ENCODE results near the gene PHACTR3.

The PHACTR3 gene

GRCh38 chr20:59731376-59731775, 127.0 kb downstream of the PHACTR3 start:
- DNase-seq (ENCODE audit: low read depth) = no peak

GRCh38 chr20:59733351-59733750, 129.0 kb downstream of the PHACTR3 start:
- no peak for DNase-seq (ENCODE audit: low read depth)

GRCh38 chr20:59735486-59735885, 131.1 kb downstream of the PHACTR3 start:
- DNase-seq (ENCODE audit: low read depth) = no peak

DNA sequence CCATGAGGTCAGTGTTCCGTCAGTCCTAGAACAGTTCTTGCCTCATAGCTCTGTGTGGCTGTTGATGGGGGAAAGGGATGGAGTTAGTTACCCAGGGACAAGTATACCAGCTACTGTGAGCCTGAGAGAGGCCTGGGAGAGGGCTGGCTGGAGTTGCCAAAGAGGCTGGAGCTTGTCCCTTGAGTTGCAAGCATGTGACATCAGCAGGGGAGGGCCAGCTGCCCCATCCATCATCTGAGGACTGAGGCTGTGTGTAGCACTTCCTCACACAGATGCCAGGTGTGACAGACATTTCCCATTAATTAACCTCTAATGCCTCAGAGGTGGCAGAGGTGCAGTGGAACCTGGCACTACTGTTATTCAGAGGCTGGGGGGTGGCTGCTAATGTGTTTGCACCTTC, 131.6 kb downstream of the PHACTR3 start:
- no peak for DNase-seq (ENCODE audit: low read depth)

DNA sequence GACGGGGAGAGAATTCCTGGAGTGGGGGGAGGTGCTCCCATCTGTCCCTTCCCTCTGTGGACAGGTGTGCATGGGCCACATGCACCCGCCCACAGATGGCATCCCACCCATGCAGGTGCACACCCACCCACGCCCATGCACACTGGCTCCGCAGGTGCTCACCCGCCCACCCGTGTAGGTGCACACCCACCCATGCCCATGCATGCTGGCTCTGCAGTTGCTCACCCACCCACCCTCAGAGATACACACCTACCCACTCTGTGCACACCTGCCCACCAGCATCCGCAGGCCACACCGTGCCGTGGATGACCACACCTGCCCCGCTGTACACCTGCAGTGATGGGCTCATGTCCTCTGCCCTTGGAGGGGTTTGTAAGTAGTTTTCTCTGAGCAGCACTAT, 132.0 kb downstream of the PHACTR3 start:
- no peak for DNase-seq (ENCODE audit: low read depth)

DNA sequence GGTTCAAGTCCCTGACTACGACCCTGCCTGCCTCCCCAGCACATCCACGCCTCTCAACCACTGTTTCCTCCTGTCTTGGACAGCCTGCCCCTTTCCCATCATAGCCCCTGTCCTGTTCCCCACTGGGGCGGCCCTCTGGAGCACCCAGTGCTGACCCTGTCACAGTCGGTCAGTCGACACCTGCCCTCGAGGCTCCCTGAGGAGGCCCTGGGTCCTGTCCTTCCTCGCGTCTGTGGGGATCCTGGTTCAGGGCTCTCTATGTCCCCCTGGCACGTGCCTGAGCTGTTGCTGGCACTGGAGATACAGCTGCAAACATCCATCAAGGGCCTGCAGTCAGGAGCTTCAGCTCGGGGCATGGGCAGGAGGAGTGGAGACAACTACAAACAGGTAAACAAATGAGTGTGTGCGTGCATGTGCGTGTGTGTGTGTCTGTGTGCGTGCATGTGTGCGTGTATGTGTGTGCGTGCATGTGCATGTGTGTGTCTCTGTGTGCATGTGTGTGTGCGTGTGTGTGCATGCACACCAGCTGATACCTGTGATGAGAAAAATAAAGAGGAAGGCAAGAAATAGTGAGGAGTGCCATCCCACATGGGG, 132.8 kb downstream of the PHACTR3 start:
- no peak for DNase-seq (ENCODE audit: low read depth)

- no peak for DNase-seq (ENCODE audit: low read depth)
Measured at GRCh38 chr20:59737816-59738215, 133.5 kb downstream of the PHACTR3 start.

- DNase-seq (ENCODE audit: low read depth) = no peak
Measured at GRCh38 chr20:59738851-59739250, 134.5 kb downstream of the PHACTR3 start.

DNA sequence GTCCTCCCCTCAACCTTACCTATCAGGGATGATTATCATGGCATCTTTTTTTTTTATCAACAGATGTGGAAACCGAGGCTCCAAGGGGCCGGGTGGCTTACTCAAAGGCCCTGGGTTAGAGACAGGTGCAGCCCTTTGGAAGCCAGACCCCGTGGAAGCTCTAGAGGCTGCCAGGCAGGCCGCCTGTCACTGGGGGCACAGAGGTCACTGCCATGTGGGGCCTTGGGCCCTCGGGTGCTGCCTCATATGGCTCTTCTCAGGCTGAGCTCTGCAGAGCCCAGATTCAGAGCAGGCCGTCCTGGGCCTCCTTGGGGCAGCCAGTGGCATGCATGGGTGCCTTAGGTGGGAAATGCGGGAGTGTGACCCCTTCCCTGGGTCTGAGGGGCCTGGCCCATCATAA, 136.3 kb downstream of the PHACTR3 start:
- DNase-seq (ENCODE audit: low read depth) = no peak

- DNase-seq (ENCODE audit: low read depth) = no peak
Measured at GRCh38 chr20:59741073-59741472, 136.7 kb downstream of the PHACTR3 start.

DNA sequence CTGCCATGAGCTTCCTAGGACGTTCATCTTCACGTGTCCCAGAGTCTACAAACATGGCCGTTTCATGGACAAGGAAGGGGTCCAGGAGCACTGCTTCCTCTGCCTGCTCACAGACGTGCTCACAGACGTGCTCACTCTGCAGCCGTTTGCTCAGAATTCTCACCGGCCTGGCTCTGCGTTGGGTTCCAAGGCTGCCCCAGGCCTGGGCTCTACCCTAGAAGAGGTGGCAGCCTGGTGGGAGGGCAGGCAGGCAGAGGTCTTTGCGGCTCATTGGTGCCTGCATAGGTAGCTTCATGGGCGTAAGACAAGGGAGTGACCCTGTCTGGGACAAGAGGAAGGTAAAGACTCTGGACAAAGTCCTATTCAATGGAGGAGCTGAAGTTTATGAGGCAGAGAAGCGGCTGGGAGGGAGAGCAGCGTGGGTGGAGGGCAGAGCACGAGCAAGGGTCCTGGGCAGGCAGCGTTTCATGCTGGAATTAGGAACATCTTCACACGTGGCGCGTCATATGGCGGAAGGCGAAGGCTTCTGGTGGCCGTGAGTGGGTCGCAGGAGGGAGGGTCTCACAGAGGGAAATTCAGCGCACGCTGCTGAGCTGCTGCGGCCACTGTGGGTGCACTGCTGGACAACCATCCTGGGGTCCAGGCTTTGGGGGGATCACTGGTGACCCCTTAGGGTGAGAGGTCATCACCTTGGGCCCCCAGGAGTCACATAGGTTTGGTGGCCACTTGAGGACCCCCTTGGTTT, 138.2 kb downstream of the PHACTR3 start:
- no peak for DNase-seq (ENCODE audit: low read depth)

DNA sequence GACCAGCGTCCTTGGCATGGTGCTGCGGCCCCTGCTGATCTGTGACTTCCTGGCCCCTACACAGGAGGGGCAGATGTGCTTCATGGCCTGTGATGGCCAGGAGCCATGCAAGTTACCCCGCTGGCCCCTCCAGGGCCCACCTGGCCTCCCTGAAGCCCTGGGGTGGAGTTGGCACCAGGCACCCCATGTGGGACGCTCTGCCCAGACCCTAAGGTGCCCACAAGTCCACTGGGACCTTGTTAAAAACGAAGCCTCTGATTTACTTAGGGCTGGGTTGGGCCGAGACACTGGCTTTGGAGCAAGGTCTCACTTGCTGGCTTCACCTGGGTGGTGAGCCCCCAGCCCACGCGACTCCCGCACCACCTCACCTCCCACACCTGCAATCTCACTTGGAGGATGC, 139.0 kb downstream of the PHACTR3 start:
- DNase-seq (ENCODE audit: low read depth) = no peak

- no peak for DNase-seq (ENCODE audit: low read depth)
Measured at GRCh38 chr20:59743767-59744485, 139.6 kb downstream of the PHACTR3 start.

- no peak for DNase-seq (ENCODE audit: low read depth)
Measured at GRCh38 chr20:59744756-59745155, 140.4 kb downstream of the PHACTR3 start.

- no peak for DNase-seq (ENCODE audit: low read depth)
Measured at GRCh38 chr20:59745201-59745600, 140.9 kb downstream of the PHACTR3 start.

DNA sequence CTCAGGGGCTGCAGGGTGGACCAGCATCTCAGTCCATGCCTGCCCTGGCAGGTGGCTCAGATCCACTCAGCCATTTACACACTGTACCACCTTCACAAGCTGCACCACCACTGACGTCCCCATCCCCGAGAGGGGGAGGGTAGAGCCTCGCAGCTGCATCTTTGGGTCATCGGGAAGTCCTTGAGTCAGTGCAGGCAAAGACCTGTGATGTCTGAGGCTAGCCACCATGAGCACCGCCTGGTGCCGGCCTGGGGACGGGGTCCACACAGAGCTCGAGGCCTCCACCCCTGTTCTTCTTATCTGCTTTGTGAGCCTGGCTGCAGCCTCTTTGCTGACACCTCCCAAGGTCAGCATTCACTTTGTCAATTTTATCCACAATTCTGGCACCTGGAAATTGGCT, 141.4 kb downstream of the PHACTR3 start:
- no peak for DNase-seq (ENCODE audit: low read depth)

- no peak for DNase-seq (ENCODE audit: low read depth)
Measured at GRCh38 chr20:59746155-59746554, 141.8 kb downstream of the PHACTR3 start.

DNA sequence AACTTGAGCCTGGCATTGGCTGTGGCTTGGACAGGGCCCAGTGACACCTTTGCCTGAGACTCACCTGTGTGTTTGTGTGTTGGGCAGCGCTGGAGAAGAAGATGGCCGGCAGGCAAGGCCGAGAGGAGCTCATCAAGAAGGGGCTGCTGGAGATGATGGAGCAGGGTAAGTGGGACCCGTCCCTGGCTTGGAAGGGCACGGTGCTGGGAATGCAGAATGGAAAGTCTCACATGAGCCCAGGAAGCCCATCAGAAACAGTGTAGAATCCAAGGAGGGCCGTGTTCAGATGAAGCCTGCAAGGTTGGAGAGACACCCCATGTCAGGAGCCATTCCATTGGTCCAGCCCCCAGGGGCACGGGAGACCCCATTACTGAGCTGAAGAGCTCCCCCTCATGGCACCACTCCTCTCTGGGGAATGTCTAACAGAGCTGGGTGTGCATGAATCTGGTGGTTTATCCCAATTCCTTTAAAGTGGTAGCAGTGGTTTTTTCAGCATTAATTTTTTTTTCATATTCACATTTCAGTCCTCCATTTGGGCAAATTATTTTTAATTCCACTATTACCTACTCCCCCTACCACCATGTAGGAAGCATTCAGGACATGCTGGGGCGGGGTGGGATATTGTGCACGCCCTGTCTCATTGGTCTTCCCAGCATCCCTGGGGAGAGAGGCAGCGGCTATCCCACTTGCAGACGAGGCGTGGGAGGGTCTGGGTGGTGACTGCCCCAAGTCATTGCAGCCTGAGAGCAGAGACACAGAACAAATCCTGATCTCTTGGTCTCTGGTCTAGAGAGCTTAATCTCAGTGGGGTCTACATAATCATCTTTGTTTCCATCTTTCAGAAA, 143.6 kb downstream of the PHACTR3 start:
- DNase-seq (ENCODE audit: low read depth) = no peak

- no peak for DNase-seq (ENCODE audit: low read depth)
Measured at GRCh38 chr20:59748619-59749191, 144.4 kb downstream of the PHACTR3 start.

DNA sequence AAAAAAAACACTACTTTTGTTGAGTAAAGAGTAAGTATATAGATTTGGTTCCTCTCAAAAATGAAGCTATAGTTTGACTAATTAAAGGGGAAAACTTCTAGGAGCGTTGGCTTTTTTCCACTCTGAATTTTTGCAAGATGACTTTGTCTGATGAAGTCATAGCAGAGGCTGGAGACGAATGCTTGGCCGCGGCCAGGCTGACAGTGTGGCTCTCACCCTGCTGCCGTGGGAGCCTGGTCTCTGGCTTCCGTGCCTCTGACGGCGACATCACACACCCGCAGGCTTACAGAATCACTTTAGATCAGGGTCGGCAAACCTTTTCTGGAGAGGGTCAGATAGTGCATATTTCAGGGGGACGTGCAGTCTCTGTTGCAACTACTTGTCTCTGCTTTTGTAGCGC, 145.0 kb downstream of the PHACTR3 start:
- no peak for DNase-seq (ENCODE audit: low read depth)

DNA sequence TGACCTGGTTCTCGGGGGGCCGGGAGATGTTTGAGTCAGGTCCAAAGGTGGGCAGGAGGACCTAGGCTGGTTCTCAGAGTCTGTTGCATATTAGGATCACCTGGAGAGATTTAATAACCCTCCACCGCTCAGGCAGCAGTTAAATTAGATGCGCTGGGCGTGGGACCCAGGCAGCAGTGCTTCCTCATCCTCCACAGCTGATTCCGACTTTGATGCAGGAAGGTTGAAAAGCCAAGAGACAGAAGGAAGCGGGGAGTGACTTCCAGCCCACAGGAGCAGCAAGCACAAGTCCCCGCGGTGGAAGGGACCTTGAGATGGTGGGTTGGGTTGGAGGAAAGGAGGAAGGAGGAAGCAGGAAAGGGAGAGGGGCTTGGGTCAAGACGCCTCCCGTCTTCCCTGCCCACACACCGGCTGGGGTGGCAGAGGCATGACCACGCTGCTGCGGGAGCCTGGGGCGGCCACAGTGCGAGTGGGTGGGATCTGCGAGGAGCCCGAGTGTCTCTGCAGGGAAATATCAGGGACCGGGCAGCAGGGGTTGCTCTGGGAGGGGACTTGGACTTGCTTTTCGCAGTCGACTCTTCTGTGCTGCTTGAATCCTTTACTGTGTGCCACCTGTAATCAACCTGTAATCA, 146.0 kb downstream of the PHACTR3 start:
- no peak for DNase-seq (ENCODE audit: low read depth)

Measured in T follicular helper cell (primary cell).